ENCODE data around the gene FSTL3. TPM values are rescaled to one million over a fixed set of nuclear protein-coding genes. Genes with fewer than 3 reads are reported as not detected.

FSTL3 gene
- total RNA-seq, 1 experiment from 2014 or later = 29.1 TPM

GRCh38 chr19:655691-656090 lies 20.5 kb upstream of the FSTL3 start:
- H3K27me3 ChIP-seq (ENCODE audit: insufficient read depth, low read length) = no peaks in the 10 kb centered on the region
- CTCF ChIA-PET = no interaction called here
- H3K4me1 ChIP-seq (ENCODE audit: control insufficient read depth in 1 of 2, insufficient read depth in 2 of 2, low read length in 2 of 2) = peaks cover 0 to 3% of the 10 kb centered on the region in 2 experiments; a peak in 3 of 4 replicates
- H3K9me3 ChIP-seq (ENCODE audit: control insufficient read depth in 1 of 2, insufficient read depth in 1 of 2, low read depth in 1 of 2, low read length in 2 of 2) = no peaks in the 10 kb centered on the region
- H3K27ac ChIP-seq (ENCODE audit: low read depth, low read length) = no peak overlapping the region
- no peak for ATAC-seq
- POLR2A ChIA-PET = no interaction called here
- H4K20me1 ChIP-seq (ENCODE audit: insufficient read depth) = no peaks in the 10 kb centered on the region
- RAD21 ChIA-PET (ENCODE audit: low non-redundant PET in 1 of 2, low total read pairs in 2 of 2, uncharacterized antibody in 2 of 2, unreplicated experiment in 2 of 2) = no interaction called here
- H3K79me2 ChIP-seq (ENCODE audit: insufficient read depth, low read length) = peaks cover 100% of the 10 kb centered on the region
- no peak overlapping the region for H3K4me3 ChIP-seq (replicated peaks in 1 of 2; ENCODE audit: low read depth in 1 of 2, low read length in 2 of 2)
- DNase-seq (ENCODE audit: low read depth, low spot score) = no peak
- BruUV-seq (replicated peaks) = no TSS peak
- H3K9me2 ChIP-seq (ENCODE audit: insufficient read depth) = no peaks in the 10 kb centered on the region
- TF ChIP-seq SIN3A (IDR thresholded peaks at IDR 0.05; ENCODE audit: low read depth) (no peak), ELF1 (IDR thresholded peaks at IDR 0.05; ENCODE audit: borderline replicate concordance, low read depth) (no peak), EGR1 (IDR thresholded peaks at IDR 0.05; ENCODE audit: low read depth) (no peak), CEBPB (IDR thresholded peaks at IDR 0.05; ENCODE audit: low read depth) (no peak), SP1 (IDR thresholded peaks at IDR 0.05; ENCODE audit: low read depth) (no peak), ZNF274 (IDR thresholded peaks at IDR 0.05; ENCODE audit: low read depth, low read length) (no peak), ATF3 (IDR thresholded peaks at IDR 0.05) (no peak), CTCF (IDR thresholded peaks at IDR 0.05 in 2 of 3, conservative IDR thresholded peaks at IDR 0.05 in 1 of 3; ENCODE audit: borderline replicate concordance in 1 of 3, insufficient read depth in 1 of 3, low read depth in 2 of 3, low read length in 2 of 3) (no peak), ZFX (IDR thresholded peaks at IDR 0.05) (no peak), CBX3 (IDR thresholded peaks at IDR 0.05; ENCODE audit: low read depth) (no peak), REST (IDR thresholded peaks at IDR 0.05; ENCODE audit: low read depth) (no peak), EZH2phosphoT487 (IDR thresholded peaks at IDR 0.05; ENCODE audit: borderline replicate concordance) (no peak), SRF (IDR thresholded peaks at IDR 0.05; ENCODE audit: low read depth) (no peak), POLR2A (IDR thresholded peaks at IDR 0.05; ENCODE audit: borderline replicate concordance, extremely low read depth, insufficient read depth, insufficient read length) (no peak)
- no peak overlapping the region for H2AFZ ChIP-seq (ENCODE audit: low read depth, low read length, poor library complexity, severe bottlenecking)
- no peak overlapping the region for H3K9ac ChIP-seq (ENCODE audit: low read length)
- no peak overlapping the region for H3K4me2 ChIP-seq (ENCODE audit: low read length)
- H3K36me3 ChIP-seq (ENCODE audit: control insufficient read depth in 1 of 2, insufficient read depth in 2 of 2, low read length in 2 of 2) = peaks cover 9 to 42% of the 10 kb centered on the region in 2 experiments; a peak in 3 of 4 replicates
- intact Hi-C loops (cut with micrococcal nuclease) = no loop called here
